Liver (tissue), 9 donors: ENCODE results near the gene POLA1. TPM values are rescaled to one million over a fixed set of nuclear protein-coding genes. Genes with fewer than 3 reads are reported as not detected.

Source experiments
- DNase-seq: peaks from one replicate; pipeline ENCODE4 v3.0.0-alpha.2; 2017; ENCODE audit warnings: low spot score
- H3K27ac ChIP-seq, 2 donors: one replicate each; pipeline ENCODE4 v1.7.0; 2013; ENCODE audit warnings: inconsistent platforms in 2 of 2, low read length in 2 of 2, control low read depth in 1 of 2, low read depth in 1 of 2, mild to moderate bottlenecking in 1 of 2
- H3K27me3 ChIP-seq, 4 donors: one replicate each; pipeline versions ENCODE4 v1.6.1 to v1.7.0; 2013; ENCODE audit warnings: low read length in 3 of 4, inconsistent platforms in 1 of 4, mild to moderate bottlenecking in 1 of 4, moderate library complexity in 1 of 4; ENCODE audit not compliant: control insufficient read depth in 4 of 4, insufficient read depth in 4 of 4
- H3K36me3 ChIP-seq, 4 donors: one replicate each; pipeline versions ENCODE4 v1.6.1 to v1.7.0; 2013; ENCODE audit warnings: low read length in 3 of 4, mild to moderate bottlenecking in 3 of 4, low read depth in 1 of 4, moderate library complexity in 1 of 4; ENCODE audit not compliant: control insufficient read depth in 4 of 4, insufficient read depth in 3 of 4
- H3K4me1 ChIP-seq, 4 donors: one replicate each; pipeline versions ENCODE4 v1.6.1 to v1.7.0; 2013; ENCODE audit warnings: low read length in 3 of 4, mild to moderate bottlenecking in 3 of 4, moderate library complexity in 1 of 4; ENCODE audit not compliant: control insufficient read depth in 4 of 4, insufficient read depth in 4 of 4
- H3K4me3 ChIP-seq, 3 donors: one replicate each; pipeline versions ENCODE4 v1.6.1 to v1.7.0; 2013; ENCODE audit warnings: low read length in 3 of 3, control low read depth in 1 of 3, low read depth in 1 of 3, mild to moderate bottlenecking in 1 of 3
- H3K9ac ChIP-seq, 2 donors: one replicate each; pipeline ENCODE4 v1.7.0; 2013; ENCODE audit warnings: low read length in 2 of 2, mild to moderate bottlenecking in 2 of 2, moderate library complexity in 2 of 2, control low read depth in 1 of 2, low read depth in 1 of 2
- H3K9me3 ChIP-seq, 4 donors: one replicate each; pipeline versions ENCODE4 v1.6.1 to v1.7.0; 2013; ENCODE audit warnings: low read length in 3 of 4; ENCODE audit not compliant: control insufficient read depth in 4 of 4
- ATF3 ChIP-seq: IDR thresholded peaks from 2 replicates; pipeline ENCODE4 v1.6.1; 2016; ENCODE audit warnings: antibody characterized with exemption
- EGR1 ChIP-seq, 2 donors: IDR thresholded peaks; 2 replicates each; pipeline ENCODE4 v1.6.1; 2016 to 2018; ENCODE audit warnings: antibody characterized with exemption in 2 of 2, low read depth in 2 of 2
- FOXA1 ChIP-seq: IDR thresholded peaks from 2 replicates; pipeline ENCODE4 v1.6.1; 2016; ENCODE audit warnings: antibody characterized with exemption
- FOXA2 ChIP-seq: IDR thresholded peaks from 2 replicates; pipeline ENCODE4 v1.6.1; 2016; ENCODE audit warnings: antibody characterized with exemption
- GABPA ChIP-seq, 2 donors: IDR thresholded peaks in 1 of 2; conservative IDR thresholded peaks in 1 of 2; 2 replicates each; pipeline ENCODE4 v1.6.1; 2016; ENCODE audit warnings: antibody characterized with exemption in 2 of 2, mild to moderate bottlenecking in 1 of 2, moderate library complexity in 1 of 2
- HNF4A ChIP-seq, 2 donors: conservative IDR thresholded peaks; 2 replicates each; pipeline ENCODE4 v1.6.1; 2016; ENCODE audit warnings: antibody characterized with exemption in 2 of 2, mild to moderate bottlenecking in 2 of 2
- HNF4G ChIP-seq: IDR thresholded peaks from 2 replicates; pipeline ENCODE4 v1.6.1; 2016; ENCODE audit warnings: antibody characterized with exemption
- JUND ChIP-seq, 2 donors: IDR thresholded peaks; 2 replicates each; pipeline ENCODE4 v1.6.1; 2016; ENCODE audit warnings: antibody characterized with exemption in 2 of 2
- NR2F2 ChIP-seq: IDR thresholded peaks from 2 replicates; pipeline ENCODE4 v1.6.1; 2016; ENCODE audit warnings: antibody characterized with exemption
- RAD21 ChIP-seq, 2 donors: IDR thresholded peaks; 2 replicates each; pipeline ENCODE4 v1.6.1; 2016; ENCODE audit warnings: antibody characterized with exemption in 2 of 2, mild to moderate bottlenecking in 2 of 2
- RXRA ChIP-seq, 2 donors: IDR thresholded peaks; 2 replicates each; pipeline ENCODE4 v1.6.1; 2017 to 2018; ENCODE audit warnings: antibody characterized with exemption in 2 of 2, mild to moderate bottlenecking in 1 of 2
- SP1 ChIP-seq: IDR thresholded peaks from 2 replicates; pipeline ENCODE4 v1.6.1; 2018; ENCODE audit warnings: antibody characterized with exemption, mild to moderate bottlenecking
- TAF1 ChIP-seq: conservative IDR thresholded peaks from 2 replicates; pipeline ENCODE4 v1.6.1; 2016; ENCODE audit warnings: antibody characterized with exemption, mild to moderate bottlenecking
- YY1 ChIP-seq: IDR thresholded peaks from 2 replicates; pipeline ENCODE4 v1.6.1; 2016; ENCODE audit warnings: antibody characterized with exemption, mild to moderate bottlenecking
- WGBS: extraction: QIAGEN DNeasy Blood & Tissue Kit; methylation state at CpG from one replicate; pipeline ENCODE4 v1.1.7; 2013; 5-methylcytosine and 5-hydroxymethylcytosine counted together
- polyA plus RNA-seq, 2 donors: library from polyadenylated mRNA; stranded (reverse) in 1 of 2; unstranded in 1 of 2; fragments of 200-250 nt in 1 of 2; fragments of >200 nt in 1 of 2; fragmentation: Nextera tagmentation in 1 of 2; extraction: Ambion mirVana in 1 of 2; gene quantifications; one replicate each; pipeline versions ENCODE4 v1.2.1 to v1.2.3, GENCODE V29; 2013 to 2015
- total RNA-seq, 2 donors: library from RNA; depleted of rRNA; stranded (reverse); fragments of >200 nt; gene quantifications; one replicate each; pipeline ENCODE4 v1.2.3, GENCODE V29; 2014
- TF ChIP-seq, protein P1 (sequence below): IDR thresholded peaks from 2 replicates; pipeline ENCODE4 v1.6.1; 2016; ENCODE audit warnings: antibody characterized with exemption, mild to moderate bottlenecking
- TF ChIP-seq, protein P2 (sequence below): IDR thresholded peaks from 2 replicates; pipeline ENCODE4 v1.6.1; 2016; ENCODE audit warnings: antibody characterized with exemption
- TF ChIP-seq, protein P3 (sequence below): IDR thresholded peaks from 2 replicates; pipeline ENCODE4 v1.6.1; 2016; ENCODE audit warnings: antibody characterized with exemption
- donor health status: healthy.
- donor health status: healthy.
- donor health status: healthy.
- donor health status: healthy.
- donor health status: healthy.

Gene POLA1
- total and polyA plus RNA-seq, 4 donors, result 0.93 to 12.7 (median 4.3) TPM

- no peaks in the 10 kb centered on the region for H3K9me3 ChIP-seq
- no peak overlapping the region for H3K9ac ChIP-seq
- H3K4me1 ChIP-seq, result no peaks in the 10 kb centered on the region
- H3K36me3 ChIP-seq, result no peaks in the 10 kb centered on the region
- H3K27me3 ChIP-seq, result no peaks in the 10 kb centered on the region
- DNase-seq, result no peak
- H3K4me3 ChIP-seq, result no peak overlapping the region
- no peak overlapping the region for H3K27ac ChIP-seq
- no peak for TF ChIP-seq RXRA (IDR thresholded peaks at IDR 0.05)
- TF ChIP-seq EGR1 (IDR thresholded peaks at IDR 0.05; ENCODE audit: low read depth in 2 of 2), result no peak
- TF ChIP-seq TAF1, result no peak
- no peak for TF ChIP-seq RAD21 (IDR thresholded peaks at IDR 0.05)
- TF ChIP-seq ATF3, result no peak
- TF ChIP-seq FOXA1, result no peak
- TF ChIP-seq NR2F2, result no peak
- TF ChIP-seq GABPA (IDR thresholded peaks at IDR 0.05 in 1 of 2, conservative IDR thresholded peaks at IDR 0.05 in 1 of 2), result no peak
- TF ChIP-seq HNF4A (conservative IDR thresholded peaks at IDR 0.05), result no peak
- no peak for TF ChIP-seq FOXA2
- TF ChIP-seq, protein P1, sequence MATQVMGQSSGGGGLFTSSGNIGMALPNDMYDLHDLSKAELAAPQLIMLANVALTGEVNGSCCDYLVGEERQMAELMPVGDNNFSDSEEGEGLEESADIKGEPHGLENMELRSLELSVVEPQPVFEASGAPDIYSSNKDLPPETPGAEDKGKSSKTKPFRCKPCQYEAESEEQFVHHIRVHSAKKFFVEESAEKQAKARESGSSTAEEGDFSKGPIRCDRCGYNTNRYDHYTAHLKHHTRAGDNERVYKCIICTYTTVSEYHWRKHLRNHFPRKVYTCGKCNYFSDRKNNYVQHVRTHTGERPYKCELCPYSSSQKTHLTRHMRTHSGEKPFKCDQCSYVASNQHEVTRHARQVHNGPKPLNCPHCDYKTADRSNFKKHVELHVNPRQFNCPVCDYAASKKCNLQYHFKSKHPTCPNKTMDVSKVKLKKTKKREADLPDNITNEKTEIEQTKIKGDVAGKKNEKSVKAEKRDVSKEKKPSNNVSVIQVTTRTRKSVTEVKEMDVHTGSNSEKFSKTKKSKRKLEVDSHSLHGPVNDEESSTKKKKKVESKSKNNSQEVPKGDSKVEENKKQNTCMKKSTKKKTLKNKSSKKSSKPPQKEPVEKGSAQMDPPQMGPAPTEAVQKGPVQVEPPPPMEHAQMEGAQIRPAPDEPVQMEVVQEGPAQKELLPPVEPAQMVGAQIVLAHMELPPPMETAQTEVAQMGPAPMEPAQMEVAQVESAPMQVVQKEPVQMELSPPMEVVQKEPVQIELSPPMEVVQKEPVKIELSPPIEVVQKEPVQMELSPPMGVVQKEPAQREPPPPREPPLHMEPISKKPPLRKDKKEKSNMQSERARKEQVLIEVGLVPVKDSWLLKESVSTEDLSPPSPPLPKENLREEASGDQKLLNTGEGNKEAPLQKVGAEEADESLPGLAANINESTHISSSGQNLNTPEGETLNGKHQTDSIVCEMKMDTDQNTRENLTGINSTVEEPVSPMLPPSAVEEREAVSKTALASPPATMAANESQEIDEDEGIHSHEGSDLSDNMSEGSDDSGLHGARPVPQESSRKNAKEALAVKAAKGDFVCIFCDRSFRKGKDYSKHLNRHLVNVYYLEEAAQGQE, result no peak
- TF ChIP-seq, protein P2, sequence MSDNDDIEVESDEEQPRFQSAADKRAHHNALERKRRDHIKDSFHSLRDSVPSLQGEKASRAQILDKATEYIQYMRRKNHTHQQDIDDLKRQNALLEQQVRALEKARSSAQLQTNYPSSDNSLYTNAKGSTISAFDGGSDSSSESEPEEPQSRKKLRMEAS, result no peak
- TF ChIP-seq, protein P3, sequence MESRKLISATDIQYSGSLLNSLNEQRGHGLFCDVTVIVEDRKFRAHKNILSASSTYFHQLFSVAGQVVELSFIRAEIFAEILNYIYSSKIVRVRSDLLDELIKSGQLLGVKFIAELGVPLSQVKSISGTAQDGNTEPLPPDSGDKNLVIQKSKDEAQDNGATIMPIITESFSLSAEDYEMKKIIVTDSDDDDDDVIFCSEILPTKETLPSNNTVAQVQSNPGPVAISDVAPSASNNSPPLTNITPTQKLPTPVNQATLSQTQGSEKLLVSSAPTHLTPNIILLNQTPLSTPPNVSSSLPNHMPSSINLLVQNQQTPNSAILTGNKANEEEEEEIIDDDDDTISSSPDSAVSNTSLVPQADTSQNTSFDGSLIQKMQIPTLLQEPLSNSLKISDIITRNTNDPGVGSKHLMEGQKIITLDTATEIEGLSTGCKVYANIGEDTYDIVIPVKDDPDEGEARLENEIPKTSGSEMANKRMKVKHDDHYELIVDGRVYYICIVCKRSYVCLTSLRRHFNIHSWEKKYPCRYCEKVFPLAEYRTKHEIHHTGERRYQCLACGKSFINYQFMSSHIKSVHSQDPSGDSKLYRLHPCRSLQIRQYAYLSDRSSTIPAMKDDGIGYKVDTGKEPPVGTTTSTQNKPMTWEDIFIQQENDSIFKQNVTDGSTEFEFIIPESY, result no peak
- TF ChIP-seq SP1, result no peak
Observed at GRCh38 chrX:24934279-24934678, 240.6 kb downstream of the POLA1 start.

GRCh38 chrX:24945009-24945408 lies 251.3 kb downstream of the POLA1 start:
- no peaks in the 10 kb centered on the region for H3K36me3 ChIP-seq
- 88% methylated on average over 4 of the region's 4 CpGs for WGBS
- no peaks in the 10 kb centered on the region for H3K27me3 ChIP-seq
- no peak overlapping the region for H3K9ac ChIP-seq
- no peak overlapping the region for H3K4me3 ChIP-seq
- no peak overlapping the region for H3K27ac ChIP-seq
- H3K9me3 ChIP-seq, result no peaks in the 10 kb centered on the region
- no peaks in the 10 kb centered on the region for H3K4me1 ChIP-seq
- no peak for DNase-seq
- TF ChIP-seq ATF3 (no peak), HNF4G (no peak), GABPA (IDR thresholded peaks at IDR 0.05 in 1 of 2, conservative IDR thresholded peaks at IDR 0.05 in 1 of 2) (no peak), EGR1 (IDR thresholded peaks at IDR 0.05; ENCODE audit: low read depth in 2 of 2) (no peak), TAF1 (no peak), JUND (IDR thresholded peaks at IDR 0.05) (no peak), HNF4A (conservative IDR thresholded peaks at IDR 0.05) (no peak), SP1 (no peak), RXRA (IDR thresholded peaks at IDR 0.05) (no peak), YY1 (no peak)
- TF ChIP-seq, protein P1, result no peak
- TF ChIP-seq, protein P3, result no peak
- TF ChIP-seq, protein P2, result no peak
